Fibroblast of pulmonary artery (primary cell): Measurements from ENCODE around the gene LIN7C.
"Not testable (repeated sequence)": the region's sequence is repeated elsewhere in the genome, so short reads cannot be mapped to it uniquely, and the experiment has no call there.

Source experiments
- DNase-seq: peaks from one replicate; pipeline ENCODE4 v3.0.0-alpha.2; 2010; ENCODE audit warnings: low read depth
- H3K4me3 ChIP-seq: replicated peaks from 2 replicates; pipeline ENCODE4 v1.5.1; 2011; ENCODE audit warnings: low read depth, mild to moderate bottlenecking, control low read depth, low read length, moderate library complexity
- TF ChIP-seq, protein P1 (sequence below): IDR thresholded peaks from 2 replicates; pipeline ENCODE4 v1.5.1; 2011; ENCODE audit warnings: mild to moderate bottlenecking, control low read depth, low read length, inconsistent platforms; ENCODE audit errors: missing control alignments

LIN7C gene

DNA sequence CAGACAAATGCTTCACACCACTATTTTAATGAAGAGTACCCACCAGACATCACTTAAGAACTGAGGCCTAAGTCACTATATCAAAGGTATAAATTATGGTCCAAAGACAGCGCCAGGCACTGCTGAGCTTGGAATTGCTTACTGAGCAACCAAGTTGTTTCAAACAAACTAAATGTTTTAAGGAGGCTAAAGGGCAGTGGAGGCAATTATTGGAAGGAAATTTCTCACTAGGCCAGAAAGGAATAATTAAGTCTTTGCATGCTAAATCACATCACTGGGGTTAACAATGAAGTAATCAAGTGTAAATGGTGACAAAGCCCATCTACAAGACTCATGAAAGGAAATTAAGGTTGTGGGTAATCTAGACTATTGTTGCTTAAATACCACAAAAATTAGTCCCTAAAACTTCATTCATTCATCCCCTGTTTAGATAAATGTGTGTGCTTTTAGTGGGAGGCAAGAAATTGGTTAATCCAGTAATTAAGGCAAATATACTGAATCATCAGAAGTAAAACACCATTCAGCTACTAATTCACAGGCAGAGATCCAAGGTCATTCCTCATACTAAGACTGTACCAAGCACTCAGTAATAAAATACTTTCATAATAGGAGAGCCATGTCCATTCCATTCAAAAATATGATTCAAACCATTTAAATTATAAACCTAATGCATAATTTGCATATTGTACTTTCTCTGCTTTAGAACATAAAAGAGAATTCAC is 55.2 kb downstream of the LIN7C start:
- no peak for DNase-seq
- no peak overlapping the region for H3K4me3 ChIP-seq
- TF ChIP-seq, protein P1, sequence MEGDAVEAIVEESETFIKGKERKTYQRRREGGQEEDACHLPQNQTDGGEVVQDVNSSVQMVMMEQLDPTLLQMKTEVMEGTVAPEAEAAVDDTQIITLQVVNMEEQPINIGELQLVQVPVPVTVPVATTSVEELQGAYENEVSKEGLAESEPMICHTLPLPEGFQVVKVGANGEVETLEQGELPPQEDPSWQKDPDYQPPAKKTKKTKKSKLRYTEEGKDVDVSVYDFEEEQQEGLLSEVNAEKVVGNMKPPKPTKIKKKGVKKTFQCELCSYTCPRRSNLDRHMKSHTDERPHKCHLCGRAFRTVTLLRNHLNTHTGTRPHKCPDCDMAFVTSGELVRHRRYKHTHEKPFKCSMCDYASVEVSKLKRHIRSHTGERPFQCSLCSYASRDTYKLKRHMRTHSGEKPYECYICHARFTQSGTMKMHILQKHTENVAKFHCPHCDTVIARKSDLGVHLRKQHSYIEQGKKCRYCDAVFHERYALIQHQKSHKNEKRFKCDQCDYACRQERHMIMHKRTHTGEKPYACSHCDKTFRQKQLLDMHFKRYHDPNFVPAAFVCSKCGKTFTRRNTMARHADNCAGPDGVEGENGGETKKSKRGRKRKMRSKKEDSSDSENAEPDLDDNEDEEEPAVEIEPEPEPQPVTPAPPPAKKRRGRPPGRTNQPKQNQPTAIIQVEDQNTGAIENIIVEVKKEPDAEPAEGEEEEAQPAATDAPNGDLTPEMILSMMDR, result no peak

DNA sequence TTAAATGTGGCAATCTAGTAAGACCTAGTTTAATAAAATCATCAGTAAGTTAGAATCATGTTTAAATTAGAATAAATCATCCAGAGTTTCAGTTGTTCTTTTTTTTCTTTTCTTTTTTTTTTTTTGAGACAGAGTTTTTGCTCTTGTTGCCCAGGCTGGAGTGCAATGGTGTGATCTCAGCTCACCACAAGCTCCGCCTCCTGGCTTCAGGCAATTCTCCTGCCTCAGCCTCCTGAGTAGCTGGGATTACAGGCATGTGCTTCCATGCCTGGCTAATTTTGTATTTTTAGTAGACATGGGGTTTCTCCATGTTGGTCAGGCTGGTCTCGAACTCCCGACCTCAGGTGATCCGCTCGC is 58.4 kb downstream of the LIN7C start:
- not testable (repeated sequence) for DNase-seq, H3K4me3 ChIP-seq

DNA sequence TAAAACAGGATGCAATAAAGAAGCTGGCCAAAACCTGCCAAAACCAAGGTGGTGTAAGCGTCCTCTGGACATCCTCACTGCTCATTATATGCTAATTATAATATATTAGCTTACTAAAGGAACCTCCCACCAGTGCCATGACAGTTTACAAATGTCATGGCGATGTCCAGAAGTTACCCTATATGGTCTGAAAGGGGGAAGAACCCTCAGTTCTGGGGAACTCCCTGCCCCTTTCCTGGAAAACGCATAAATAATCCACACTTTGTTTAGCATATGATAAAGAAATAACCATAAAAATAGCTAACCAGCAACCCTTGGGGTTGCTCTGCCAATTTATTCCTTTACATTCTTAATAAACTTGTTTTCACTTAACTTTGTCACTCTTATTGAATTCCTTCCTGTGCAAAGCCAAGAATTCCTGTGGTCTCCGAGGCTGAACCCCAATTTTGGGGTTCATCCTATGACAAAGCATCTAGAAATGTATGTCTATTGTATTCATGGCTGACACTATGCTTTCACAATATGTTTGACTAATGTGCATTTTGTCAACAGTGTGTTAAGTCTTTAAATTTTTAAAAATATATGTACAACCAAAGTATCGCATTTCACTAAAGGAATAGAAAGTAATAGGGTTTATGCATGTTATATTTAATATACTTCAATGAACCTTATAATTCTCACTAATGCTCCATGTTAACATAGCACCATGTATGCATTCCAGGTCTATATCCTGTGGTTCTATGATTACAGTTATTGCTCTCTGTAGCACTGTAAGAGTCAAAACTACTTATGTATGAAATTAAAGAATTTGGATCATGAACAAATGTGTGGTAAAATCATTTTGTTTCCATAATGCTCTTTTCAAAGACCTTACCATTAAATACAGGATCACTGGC is 59.0 kb downstream of the LIN7C start:
- TF ChIP-seq, protein P1, result no peak
- DNase-seq, result peak; percentile 61
- no peak overlapping the region for H3K4me3 ChIP-seq

DNA sequence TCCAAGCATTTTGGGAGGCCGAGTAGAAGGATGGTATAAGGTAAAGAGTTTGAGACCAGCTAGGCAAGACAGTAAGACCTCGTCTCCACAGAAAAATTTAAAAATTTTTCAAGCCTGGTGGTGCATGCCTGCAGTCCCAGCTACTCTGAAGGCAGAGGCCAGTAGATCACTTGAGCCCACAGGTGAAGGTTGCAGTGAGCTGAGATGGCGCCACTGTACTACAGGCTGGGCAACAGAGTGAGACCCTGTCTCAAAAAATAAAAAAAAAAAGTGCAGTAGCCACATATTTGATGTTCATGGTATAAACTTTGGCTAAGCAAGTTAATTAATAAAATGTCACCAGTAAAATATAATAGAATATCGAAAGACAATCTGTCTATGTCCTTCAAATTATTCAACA is 60.9 kb downstream of the LIN7C start:
- TF ChIP-seq, protein P1, result no peak
- DNase-seq, result no peak
- H3K4me3 ChIP-seq, result no peak overlapping the region

DNA sequence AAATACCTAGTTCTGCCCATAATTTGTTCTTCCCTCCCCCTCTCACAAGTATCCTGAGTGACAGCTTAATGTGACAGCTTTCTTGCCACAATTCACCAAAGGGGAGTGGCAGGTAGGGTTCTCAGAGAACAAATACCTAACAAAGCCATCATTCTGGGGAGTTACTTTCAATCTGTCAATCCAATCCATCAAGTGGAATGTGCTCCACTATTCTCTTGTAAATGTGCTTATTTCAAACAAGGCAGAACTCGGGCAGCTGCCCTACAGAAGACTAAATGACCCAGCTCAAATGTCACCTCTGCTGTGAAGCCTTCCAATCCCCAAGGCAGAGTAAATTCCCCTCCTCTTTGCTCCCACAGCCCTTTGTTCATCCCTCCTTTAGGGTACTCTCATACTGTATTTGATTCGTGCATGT is 61.8 kb downstream of the LIN7C start:
- no peak for DNase-seq
- TF ChIP-seq, protein P1, result no peak
- H3K4me3 ChIP-seq, result no peak overlapping the region
